Stimulated activated memory B cell treated with anti-CD40 and anti-IgM and Interleukin-4, amounts not matched to agents 10 μg/mL and 1 μg/mL and 100 μg/mL, for 72 hours (primary cell): ENCODE results near the gene SLC25A1.

Experiments
- ATAC-seq: fragments of 150-1000 bp; cut with Tn5 transposase; 2 replicates; pipeline ENCODE4 v1.10.0; 2021
- H3K27ac Mint-ChIP-seq: one replicate; pipeline ENCODE4 v1.8.0; 2022; ENCODE audit warnings: mild to moderate bottlenecking, mixed read lengths
- H3K27me3 Mint-ChIP-seq: one replicate; pipeline ENCODE4 v1.8.0; 2022; ENCODE audit warnings: mixed read lengths
- H3K36me3 Mint-ChIP-seq: one replicate; pipeline ENCODE4 v1.8.0; 2022; ENCODE audit warnings: mixed read lengths
- H3K4me1 Mint-ChIP-seq: one replicate; pipeline ENCODE4 v1.8.0; 2022; ENCODE audit warnings: mixed read lengths
- H3K4me3 Mint-ChIP-seq: one replicate; pipeline ENCODE4 v1.8.0; 2022; ENCODE audit warnings: mild to moderate bottlenecking, moderate library complexity, mixed read lengths
- H3K9me3 Mint-ChIP-seq: one replicate; pipeline ENCODE4 v1.8.0; 2022; ENCODE audit warnings: mixed read lengths

Gene SLC25A1

DNA sequence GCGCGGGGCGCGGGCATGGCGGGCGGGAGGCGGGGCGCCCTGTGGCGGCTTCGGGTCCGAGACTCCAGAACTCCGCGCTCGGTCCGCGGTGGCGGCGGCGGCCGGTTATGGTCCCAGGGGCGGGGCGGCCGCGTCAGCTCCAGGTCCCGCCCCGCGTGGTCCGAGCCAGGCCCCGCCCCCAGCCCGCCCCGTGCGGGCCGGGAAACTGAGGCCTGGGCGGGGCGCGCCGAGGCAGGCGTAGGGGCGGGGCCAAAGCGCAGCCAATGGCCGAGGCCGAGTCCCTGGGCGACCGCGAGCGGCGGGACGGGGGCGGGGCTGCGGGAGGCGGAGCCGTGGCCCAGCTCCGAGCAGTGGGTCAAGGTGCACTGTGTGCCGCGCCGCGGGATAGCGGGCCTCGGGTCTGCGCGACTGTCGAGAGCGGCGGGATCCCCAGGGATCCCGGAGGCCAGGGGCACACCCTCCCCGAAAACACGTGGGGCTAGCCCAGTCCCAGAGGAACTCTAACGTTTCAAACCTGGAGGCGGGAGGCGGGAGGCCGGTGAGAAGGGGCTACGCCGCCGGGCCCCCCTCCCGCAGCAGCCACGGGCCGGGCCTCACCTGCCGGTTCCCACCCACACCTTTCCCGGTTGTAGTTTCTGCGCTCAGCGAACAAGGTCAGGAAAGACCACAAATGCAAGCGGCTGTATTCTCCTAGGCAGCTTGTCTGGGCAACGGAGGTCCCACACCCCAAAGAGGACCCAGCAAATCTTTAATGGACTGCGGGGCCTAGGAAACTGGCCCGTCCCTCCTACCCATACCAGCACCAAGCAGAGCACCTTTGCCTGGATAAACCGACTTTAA is at the start of gene SLC25A1:
SLC25A1 (minus strand) TSS at position 80 of the 840 bp plus-strand sequence; CDS start at position 17, 63 bp downstream.
- Mint-ChIP-seq H3K9me3 (no peaks in the 10 kb centered on the region), H3K27me3 (no peaks in the 10 kb centered on the region), H3K4me3 (peak within 1 kb of the TSS; percentile 79), H3K36me3 (no peaks in the 10 kb centered on the region), H3K4me1 (peaks cover 62% of the 10 kb centered on the region), H3K27ac (peak within 1 kb of the TSS; percentile 61)
- peak; percentile 86 for ATAC-seq

DNA sequence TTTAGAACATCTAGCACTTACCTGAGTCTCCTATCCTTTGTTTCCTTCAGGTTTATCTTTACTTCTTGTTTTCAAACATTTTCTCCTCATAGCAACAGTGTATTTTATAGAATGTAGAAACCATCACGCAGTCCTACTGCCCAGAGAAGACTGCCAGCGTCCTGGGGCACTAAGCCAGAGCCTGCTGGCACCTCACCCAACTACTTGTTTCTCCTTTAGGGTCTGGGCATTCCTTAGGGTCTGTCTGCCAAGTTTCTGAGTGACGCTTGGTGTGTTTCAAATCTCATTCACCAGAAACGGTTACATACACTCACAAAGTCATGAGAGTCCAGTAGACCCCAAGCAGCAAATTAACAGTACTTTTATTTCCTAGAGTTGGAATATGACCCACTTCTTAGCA is 49.6 kb upstream of the SLC25A1 start:
- H3K27ac Mint-ChIP-seq, result no peak overlapping the region
- H3K4me3 Mint-ChIP-seq, result no peak overlapping the region
- H3K4me1 Mint-ChIP-seq, result no peaks in the 10 kb centered on the region
- H3K27me3 Mint-ChIP-seq, result peaks cover 9% of the 10 kb centered on the region
- H3K36me3 Mint-ChIP-seq, result no peaks in the 10 kb centered on the region
- no peaks in the 10 kb centered on the region for H3K9me3 Mint-ChIP-seq
- no peak for ATAC-seq

DNA sequence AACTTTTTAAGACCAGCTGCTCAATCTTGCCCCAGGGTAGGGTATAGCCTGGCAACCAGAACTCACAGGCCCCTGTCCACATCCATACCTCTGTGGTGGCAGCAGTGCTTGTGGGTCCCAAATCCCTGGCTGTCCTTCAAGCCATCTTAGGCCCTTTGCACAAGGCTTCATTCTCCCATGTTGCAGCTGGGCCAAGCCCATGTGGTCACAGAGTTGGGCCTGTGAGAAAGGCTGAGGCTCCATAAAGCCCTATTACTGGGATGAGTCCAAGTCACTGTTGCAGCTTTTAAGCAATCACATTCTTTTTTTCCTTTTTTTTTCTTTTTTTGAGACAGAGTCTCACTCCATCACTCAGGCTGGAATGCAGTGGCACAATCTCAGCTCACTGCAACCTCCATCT is 47.9 kb upstream of the SLC25A1 start:
- Mint-ChIP-seq H3K27me3 (peaks cover 9% of the 10 kb centered on the region), H3K4me1 (no peaks in the 10 kb centered on the region), H3K36me3 (no peaks in the 10 kb centered on the region), H3K27ac (no peak overlapping the region), H3K4me3 (no peak overlapping the region), H3K9me3 (no peaks in the 10 kb centered on the region)
- ATAC-seq, result no peak

DNA sequence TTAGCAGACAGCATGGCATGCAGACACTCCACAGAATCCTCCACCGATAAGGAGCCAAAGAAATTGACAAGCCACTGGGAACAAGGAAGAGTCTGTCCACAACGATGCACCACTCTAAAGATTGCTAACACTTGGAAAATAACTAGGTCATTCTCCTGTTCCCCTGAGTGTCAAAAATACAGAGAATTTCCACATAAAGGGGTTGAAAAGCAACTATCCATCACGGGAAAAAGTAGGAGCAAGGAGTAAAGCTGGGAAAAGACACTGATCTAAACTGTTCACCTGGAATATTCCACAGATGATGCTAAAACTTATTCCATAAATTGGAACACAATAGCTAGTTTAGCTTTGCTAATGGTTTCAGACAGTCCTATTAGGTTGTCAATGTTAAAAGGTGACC is 47.0 kb upstream of the SLC25A1 start:
- Mint-ChIP-seq H3K27me3 (peaks cover 7% of the 10 kb centered on the region), H3K4me1 (no peaks in the 10 kb centered on the region), H3K9me3 (no peaks in the 10 kb centered on the region), H3K36me3 (no peaks in the 10 kb centered on the region), H3K27ac (no peak overlapping the region), H3K4me3 (no peak overlapping the region)
- ATAC-seq, result no peak

DNA sequence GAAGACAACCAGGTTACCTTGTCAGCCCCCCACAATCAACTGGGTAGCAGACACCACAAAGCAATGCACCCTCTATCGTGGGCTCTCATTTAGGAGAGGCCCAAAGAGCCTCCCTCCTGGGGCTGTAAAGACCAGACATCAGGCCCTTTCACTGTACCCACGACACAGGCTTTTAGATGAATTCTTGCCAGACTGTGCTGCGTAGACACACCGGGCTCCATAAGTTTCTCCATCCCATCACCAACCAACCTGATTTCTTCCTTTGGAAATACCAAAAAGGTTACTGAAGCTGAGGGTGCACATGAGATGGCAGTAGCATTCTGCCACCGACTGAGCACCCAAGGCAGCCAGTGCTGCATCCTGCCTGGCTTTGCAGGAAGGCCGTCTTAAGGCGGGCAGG is 46.4 kb upstream of the SLC25A1 start:
- ATAC-seq, result no peak
- H3K27ac Mint-ChIP-seq, result no peak overlapping the region

DNA sequence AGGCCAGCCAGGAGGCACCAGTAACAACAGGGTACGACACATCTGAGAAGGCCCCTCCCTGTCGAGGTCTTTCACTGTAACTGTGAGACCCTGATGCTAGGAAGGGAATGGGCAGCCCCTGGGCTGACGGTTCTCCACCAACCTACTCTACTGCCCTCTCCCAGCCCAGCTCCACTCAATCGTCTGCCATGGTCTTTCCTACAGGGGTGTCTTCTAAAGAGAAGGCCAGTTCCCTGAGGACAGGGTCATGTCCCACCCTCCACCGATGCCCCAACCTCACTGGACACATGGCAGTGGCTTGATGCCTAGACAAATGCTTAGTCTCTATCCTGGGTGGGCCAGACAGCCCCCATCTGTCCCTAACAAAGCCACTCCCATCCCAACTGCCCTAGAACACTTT is 46.0 kb upstream of the SLC25A1 start:
- no peak for ATAC-seq
- Mint-ChIP-seq H3K36me3 (no peaks in the 10 kb centered on the region), H3K9me3 (no peaks in the 10 kb centered on the region), H3K27me3 (no peaks in the 10 kb centered on the region), H3K27ac (no peak overlapping the region), H3K4me3 (no peak overlapping the region), H3K4me1 (no peaks in the 10 kb centered on the region)

More for the DNA sequence above, 46.4 kb upstream of the SLC25A1 start:
- Mint-ChIP-seq H3K4me1 (no peaks in the 10 kb centered on the region), H3K9me3 (no peaks in the 10 kb centered on the region), H3K36me3 (no peaks in the 10 kb centered on the region), H3K4me3 (no peak overlapping the region), H3K27me3 (peaks cover 1% of the 10 kb centered on the region)

DNA sequence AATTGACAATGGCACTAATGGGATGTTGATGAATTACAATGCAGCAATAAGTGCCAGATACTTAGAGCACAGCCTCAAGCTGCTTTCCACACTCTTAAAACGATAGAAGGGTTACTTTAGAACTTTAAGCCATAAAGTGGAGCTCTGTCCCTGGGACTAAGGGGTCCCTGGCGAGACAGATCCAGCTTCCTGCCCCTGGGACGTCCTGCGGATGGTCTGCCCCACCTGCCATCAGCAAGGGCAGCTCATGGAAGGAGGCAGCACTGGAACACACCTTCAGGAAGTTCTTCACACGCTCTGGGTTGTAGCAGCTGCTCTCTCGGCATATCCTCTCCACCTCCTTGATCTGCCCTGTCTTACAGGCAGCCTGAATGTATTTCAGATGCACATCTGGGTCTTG is 45.1 kb upstream of the SLC25A1 start:
- no peaks in the 10 kb centered on the region for H3K9me3 Mint-ChIP-seq
- ATAC-seq, result no peak
- H3K27ac Mint-ChIP-seq, result no peak overlapping the region
- no peaks in the 10 kb centered on the region for H3K27me3 Mint-ChIP-seq
- no peaks in the 10 kb centered on the region for H3K36me3 Mint-ChIP-seq
- no peaks in the 10 kb centered on the region for H3K4me1 Mint-ChIP-seq
- H3K4me3 Mint-ChIP-seq, result no peak overlapping the region

DNA sequence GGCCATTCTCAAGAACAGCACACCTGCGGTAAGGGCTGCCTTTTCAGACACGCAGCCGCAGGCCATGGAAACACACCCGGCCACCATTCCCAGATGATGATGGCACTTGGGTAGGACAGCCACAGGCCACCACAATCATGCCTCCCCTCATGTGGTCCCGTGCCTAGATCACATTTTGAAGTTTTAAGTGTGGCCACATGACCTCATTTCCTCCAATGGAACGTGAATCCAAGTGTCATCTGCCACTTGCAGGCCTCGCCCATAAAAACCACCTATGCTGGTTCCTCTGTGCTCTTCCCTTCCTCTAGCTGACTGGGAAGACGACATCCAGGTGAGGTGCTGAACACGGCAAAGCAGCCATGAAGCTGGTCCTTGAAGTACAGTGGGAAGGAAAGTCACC is 44.6 kb upstream of the SLC25A1 start:
- peaks cover 2% of the 10 kb centered on the region for H3K4me1 Mint-ChIP-seq
- ATAC-seq, result no peak
- no peak overlapping the region for H3K4me3 Mint-ChIP-seq
- H3K9me3 Mint-ChIP-seq, result no peaks in the 10 kb centered on the region
- no peaks in the 10 kb centered on the region for H3K36me3 Mint-ChIP-seq
- H3K27me3 Mint-ChIP-seq, result no peaks in the 10 kb centered on the region
- no peak overlapping the region for H3K27ac Mint-ChIP-seq

DNA sequence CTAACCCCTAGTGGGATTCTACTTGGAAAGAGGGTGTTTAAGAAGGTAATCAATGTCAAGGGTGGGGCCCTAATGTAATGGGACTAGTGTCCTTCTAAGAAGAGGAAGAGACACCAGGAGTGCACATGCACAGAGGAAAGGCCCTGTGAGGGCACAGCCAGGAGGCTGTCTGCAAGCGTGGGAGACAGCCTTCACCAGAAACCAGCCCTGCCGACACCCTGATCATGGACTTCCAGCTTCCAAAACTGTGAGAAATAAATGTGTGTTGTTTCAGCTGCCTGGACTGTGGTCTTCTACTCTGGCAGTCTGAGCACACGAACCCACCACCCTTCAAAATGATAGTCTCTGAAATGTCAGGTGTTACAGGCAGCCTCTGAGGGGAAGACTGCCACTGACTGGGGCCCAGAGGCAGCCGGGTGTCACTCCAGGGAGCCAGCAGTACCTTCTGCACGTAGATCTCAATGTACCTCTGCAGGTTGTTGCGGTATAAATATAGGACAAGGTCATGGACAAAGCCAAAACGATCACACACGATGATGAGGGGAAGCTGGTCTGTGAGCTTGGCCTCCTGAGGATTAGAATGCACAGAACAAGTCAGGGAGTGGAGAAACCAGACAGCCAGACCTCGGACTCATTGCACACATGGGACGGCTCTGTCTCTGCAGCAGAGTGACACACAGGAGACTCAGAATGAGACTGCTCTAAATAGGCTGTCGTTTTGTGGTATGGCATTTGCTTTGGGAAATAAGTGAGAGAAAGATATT is 43.9 kb upstream of the SLC25A1 start:
- Mint-ChIP-seq H3K36me3 (no peaks in the 10 kb centered on the region), H3K9me3 (no peaks in the 10 kb centered on the region), H3K4me1 (peaks cover 7% of the 10 kb centered on the region), H3K27me3 (no peaks in the 10 kb centered on the region), H3K4me3 (no peak overlapping the region), H3K27ac (no peak overlapping the region)
- no peak for ATAC-seq

DNA sequence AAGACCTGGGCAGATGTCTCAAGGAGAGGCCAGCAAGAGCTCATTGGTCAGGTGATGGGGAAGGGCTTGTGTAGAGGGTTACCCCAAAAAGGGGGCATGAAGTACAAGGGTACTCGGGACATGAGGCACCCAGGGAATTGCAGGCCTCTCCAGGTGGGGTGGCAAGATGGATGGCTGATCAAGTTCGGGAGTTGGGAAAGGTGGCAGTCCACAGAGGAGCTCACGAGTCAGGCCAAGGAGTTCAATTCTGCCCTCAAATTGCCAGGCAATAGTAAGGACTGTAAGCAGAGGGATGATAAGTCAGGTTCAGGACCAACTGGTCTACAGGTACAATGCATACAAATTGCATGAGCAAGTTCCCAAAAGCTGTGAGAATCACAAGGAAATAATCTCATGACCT is 42.3 kb upstream of the SLC25A1 start:
- ATAC-seq, result no peak
- Mint-ChIP-seq H3K4me1 (peaks cover 7% of the 10 kb centered on the region), H3K4me3 (no peak overlapping the region), H3K9me3 (no peaks in the 10 kb centered on the region), H3K27me3 (no peaks in the 10 kb centered on the region), H3K27ac (no peak overlapping the region), H3K36me3 (no peaks in the 10 kb centered on the region)

DNA sequence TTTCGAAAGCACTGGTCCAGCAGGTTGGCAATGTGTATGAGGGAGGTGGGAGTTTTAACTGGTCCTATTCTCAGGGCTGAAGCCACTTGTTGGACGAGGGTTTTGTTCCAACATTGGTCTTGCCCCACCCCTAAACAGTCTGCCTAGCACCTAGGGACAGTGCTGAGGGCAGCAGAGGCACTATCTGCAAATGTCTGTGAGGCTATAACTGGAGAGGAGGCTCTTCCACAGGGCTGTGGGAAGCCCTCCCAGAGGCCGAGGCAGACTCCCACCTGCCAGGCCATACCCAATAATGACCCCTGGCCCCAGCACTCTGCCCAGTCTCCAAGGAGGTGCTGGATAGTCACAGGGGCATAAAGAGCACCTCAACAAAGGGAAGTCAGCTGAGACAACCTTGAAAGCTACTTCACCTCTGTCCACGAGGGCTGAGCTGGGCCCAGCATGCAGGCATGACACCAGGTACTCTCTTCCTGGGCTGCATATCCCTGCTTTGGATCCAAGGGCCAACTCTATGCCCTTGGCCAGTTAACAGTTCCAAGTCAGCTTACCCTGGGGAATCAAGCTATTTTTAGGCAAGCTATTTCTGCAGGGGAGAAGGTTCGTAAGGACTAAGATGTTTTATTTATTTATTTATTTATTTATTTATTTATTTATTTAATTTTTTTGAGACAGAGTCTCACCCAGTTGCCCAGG is 40.2 kb upstream of the SLC25A1 start:
- peaks cover 7% of the 10 kb centered on the region for H3K4me1 Mint-ChIP-seq
- no peak for ATAC-seq
- no peaks in the 10 kb centered on the region for H3K9me3 Mint-ChIP-seq
- H3K4me3 Mint-ChIP-seq, result no peak overlapping the region
- no peaks in the 10 kb centered on the region for H3K27me3 Mint-ChIP-seq
- no peaks in the 10 kb centered on the region for H3K36me3 Mint-ChIP-seq
- H3K27ac Mint-ChIP-seq, result no peak overlapping the region

DNA sequence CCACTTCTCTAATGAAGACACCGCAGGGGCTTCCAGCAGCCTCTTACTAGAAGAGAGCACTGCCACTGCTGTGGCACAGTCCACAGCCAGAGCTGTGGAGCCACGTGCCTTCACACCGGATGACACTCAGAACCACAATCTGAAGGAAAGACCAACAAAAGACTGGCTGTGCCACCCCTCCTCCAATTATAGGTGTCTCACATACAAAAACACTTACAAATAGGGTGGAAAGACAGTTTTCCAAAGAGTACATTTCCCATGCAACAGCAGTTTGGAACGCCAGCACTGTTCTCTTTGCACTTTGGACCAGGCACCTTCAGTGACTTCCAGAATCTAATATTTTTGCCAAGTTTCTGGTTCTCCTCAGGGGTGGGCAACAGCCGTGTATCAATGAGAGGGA is 38.0 kb upstream of the SLC25A1 start:
- Mint-ChIP-seq H3K27me3 (peaks cover 10% of the 10 kb centered on the region), H3K4me3 (no peak overlapping the region)
- no peak for ATAC-seq

DNA sequence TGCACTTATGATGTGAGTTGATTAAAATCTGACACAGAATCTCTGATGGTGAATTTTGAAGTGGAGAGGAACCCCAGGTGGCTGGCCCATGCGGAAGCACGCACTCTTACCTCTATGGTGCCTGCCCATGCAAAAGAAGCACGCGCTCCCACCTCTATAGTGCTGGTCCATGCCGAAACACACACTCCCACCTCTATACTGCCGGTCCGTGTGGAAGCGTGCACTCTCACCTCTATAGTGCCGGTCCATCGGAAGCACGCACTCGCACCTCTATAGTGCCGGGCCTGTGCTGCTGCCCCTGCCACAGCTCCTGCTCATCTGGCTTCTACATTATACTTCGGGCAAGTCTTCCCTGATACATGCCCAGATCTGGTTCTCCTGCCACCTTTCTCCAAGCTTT is 36.8 kb upstream of the SLC25A1 start:
- no peak for ATAC-seq
- no peak overlapping the region for H3K27ac Mint-ChIP-seq

More for the DNA sequence above, 38.0 kb upstream of the SLC25A1 start:
- H3K9me3 Mint-ChIP-seq, result no peaks in the 10 kb centered on the region
- H3K27ac Mint-ChIP-seq, result no peak overlapping the region
- H3K4me1 Mint-ChIP-seq, result peaks cover 23% of the 10 kb centered on the region
- no peaks in the 10 kb centered on the region for H3K36me3 Mint-ChIP-seq

DNA sequence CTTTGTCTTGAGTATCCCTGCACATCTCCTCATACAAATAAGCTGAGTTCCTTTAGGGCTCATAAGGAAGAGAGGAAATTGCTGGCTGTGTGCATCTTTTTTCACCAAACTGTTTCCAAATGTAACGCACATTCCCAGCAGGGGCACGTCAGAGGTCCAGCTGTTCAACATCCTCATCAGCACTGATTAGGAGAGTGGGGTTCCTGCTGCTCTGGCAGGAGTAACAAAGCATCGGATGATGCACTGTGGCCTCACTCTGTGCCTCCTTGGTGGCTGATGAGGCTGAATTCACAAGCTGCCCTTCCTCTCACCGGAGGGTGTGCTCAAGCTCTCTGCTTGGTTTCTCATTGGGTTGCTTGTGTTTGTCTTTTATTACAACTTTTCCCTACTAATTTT is 35.5 kb upstream of the SLC25A1 start:
- ATAC-seq, result no peak
- H3K36me3 Mint-ChIP-seq, result no peaks in the 10 kb centered on the region
- peaks cover 23% of the 10 kb centered on the region for H3K27me3 Mint-ChIP-seq
- peaks cover 23% of the 10 kb centered on the region for H3K4me1 Mint-ChIP-seq
- no peaks in the 10 kb centered on the region for H3K9me3 Mint-ChIP-seq
- H3K4me3 Mint-ChIP-seq, result no peak overlapping the region
- H3K27ac Mint-ChIP-seq, result no peak overlapping the region

More for the DNA sequence above, 36.8 kb upstream of the SLC25A1 start:
- Mint-ChIP-seq H3K4me3 (no peak overlapping the region), H3K36me3 (no peaks in the 10 kb centered on the region), H3K9me3 (no peaks in the 10 kb centered on the region), H3K4me1 (peaks cover 23% of the 10 kb centered on the region), H3K27me3 (peaks cover 10% of the 10 kb centered on the region)

DNA sequence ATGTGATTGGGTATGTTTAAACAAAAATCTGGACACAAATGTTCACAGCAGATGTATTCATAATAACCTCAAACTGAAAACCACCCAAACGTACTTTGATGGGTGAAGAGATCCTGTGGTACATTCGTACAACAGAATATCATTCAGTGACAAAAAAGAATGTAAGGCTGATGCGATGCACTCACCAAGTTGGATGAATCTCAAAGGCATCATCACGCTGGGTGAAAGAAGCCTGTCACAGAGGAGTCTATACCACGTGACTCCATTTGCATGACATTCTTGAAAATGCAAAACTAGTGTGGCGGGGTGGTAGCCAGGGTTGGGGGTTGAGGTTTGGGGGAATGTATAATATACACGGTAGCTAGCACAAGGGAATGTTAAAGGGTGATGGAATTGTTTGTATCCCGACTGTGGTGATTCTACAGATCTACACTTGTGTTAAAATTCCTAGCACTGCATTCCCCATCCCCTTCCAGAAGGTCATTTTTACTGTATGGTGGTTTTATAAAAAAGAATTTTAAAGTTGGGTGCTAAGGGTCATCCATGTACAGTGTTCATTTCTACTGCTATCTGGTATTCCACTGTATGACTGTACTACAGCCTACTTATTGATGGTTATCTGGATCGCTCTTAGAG is 35.0 kb upstream of the SLC25A1 start:
- Mint-ChIP-seq H3K36me3 (no peaks in the 10 kb centered on the region), H3K4me1 (peaks cover 23% of the 10 kb centered on the region), H3K9me3 (no peaks in the 10 kb centered on the region), H3K27me3 (peaks cover 28% of the 10 kb centered on the region), H3K27ac (no peak overlapping the region), H3K4me3 (no peak overlapping the region)
- peak; percentile 45 for ATAC-seq
